GM21717 (cell line): ENCODE data around the gene DAPK3.
"Not testable (repeated sequence)": the region's sequence is repeated elsewhere in the genome, so short reads cannot be mapped to it uniquely, and the experiment has no call there.

ENCODE experiments used
- ATAC-seq: cut with Tn5 transposase; IDR thresholded peaks from one replicate; pipeline ENCODE4 v1.9.1; 2021; ENCODE audit warnings: mild to moderate bottlenecking, moderate library complexity; ENCODE audit not compliant: unreplicated experiment

The DAPK3 gene

DNA sequence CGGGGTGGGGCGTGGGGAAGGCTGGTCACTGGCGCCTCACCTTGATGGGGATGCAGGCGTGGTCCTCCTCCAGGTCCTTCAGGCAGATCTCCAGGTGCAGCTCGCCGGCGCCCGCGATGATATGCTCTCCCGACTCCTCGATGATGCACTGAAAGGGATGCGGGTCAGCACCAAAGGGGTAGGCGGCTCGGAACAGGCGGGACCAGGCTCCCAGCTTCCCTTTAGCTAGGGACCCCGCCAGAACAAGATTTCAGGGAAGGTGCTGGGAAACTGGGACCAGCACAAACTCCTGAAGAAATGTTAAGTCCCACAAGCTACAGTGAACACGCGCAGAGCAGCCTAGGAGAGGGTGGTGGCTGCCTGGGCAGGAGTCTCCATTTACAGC lies 8.4 kb upstream of the DAPK3 start:
- no peak for ATAC-seq

DNA sequence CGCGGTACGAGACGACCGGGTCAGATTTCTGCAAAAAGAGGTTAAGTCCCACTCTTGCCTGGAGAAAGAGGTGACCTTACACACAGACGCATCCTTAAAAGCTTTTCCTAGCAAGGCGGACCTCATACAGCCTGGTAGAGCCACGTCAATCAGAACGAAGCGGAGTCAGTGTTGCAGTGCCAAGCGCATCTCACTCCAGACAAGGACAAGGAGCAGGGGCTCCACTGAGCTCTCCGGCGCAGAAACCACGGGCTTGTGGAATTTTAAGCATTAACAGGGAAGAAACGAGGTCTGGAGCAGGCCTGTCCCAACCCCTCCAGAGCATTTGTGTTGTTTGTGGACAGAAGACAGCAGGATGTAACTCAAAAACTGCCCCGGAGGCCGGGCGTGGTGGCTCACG lies 7.2 kb upstream of the DAPK3 start:
- no peak for ATAC-seq

DNA sequence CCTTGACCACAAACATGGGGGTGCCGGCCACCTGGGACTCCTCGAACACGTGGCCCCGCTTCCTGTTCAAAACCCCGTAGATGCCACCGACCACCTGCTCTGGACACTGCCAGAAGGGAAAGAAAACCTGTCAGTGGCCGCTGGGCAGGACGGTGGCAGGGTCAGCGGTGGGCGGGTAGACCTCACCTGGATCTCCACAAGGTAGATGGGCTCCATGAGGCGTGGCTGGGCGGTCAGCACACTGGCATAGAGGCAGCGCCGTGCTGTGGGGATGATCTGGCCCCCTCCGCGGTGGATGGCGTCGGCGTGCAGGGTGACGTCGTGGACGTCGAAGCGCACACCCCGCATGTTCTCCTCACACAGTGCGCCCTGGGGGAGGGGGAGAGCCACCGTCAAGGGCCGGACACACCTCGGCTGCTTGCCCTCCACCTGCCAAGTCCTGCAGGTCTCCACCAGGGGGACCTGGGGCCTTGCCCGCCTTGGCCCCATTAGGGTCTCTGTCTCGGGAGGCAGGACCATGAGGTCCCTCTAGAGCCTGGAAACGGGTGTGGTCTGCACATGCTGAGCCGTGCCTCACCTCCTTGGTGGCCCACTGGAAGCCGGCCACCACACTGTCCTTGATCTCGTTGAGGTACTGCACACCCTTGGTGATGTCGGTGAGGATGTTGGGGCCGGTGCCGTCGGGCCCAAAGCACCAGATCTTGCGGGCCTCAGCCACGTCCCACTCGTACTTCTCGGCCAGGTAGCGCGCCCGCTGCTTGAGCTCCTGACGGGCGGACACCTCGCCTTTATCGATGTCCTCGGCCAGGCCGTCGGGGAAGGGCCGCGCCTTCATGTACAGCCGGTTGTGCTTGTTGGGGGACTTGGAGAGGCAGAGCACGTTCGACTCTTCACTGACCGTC lies 6.6 kb upstream of the DAPK3 start:
- no peak for ATAC-seq

DNA sequence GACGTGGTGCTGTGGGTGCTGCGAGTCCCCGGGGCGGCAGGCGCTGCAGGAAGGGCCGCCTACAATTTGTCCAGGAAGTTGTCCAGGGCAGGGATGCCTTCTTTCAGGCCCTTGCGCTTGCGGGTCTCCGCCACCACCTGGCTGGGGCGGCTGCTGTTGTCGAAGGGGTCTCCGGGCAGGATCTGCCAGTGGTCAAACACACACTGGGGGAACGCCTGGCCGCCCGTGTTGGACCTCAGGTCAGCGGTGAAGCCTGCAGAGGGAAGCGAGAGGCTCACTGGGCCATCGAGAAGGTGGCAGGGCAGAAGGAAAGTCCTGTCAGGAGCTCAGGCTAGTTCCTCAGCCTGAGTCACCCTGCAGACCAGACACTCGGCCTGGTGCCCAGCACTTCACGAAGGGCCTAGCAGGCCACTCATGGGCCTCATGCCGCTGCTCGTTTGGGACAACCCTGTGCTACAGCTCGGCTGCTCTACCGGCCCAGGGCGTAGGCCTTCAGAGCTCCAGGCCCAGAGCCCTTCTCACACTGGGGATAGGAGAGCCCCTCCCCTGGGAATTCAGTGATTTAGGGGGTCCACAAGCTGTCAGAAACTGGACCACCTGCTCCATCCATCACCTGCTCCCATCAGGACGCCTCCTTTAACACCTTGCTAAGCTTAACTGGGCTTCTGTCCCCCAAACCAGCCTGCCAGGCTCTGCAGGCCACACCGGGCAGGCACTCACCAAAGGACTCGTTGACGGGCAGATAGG lies 5.8 kb upstream of the DAPK3 start:
- ATAC-seq, result no peak

DNA sequence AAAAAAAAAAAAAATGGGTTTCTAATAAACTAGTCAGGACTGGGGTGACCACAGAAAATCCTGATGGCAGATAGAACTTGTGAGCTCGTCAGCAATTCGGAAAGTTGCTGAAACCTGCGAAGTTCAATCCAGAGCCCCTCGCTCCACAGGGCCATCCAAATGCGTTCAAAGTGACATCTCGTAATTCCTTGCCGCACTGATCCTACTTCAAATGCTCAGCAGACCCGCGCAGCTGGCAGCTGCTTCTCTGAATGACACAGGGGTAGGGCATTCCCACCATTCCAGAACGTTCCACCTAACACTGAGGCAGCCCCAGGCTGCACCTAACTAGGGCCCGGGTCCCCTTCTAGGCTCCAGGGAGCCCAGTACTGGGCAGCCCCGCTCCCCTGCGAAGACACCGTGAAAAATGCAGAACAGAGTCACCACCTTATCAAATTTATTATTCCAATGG lies 4.8 kb upstream of the DAPK3 start:
- no peak for ATAC-seq

DNA sequence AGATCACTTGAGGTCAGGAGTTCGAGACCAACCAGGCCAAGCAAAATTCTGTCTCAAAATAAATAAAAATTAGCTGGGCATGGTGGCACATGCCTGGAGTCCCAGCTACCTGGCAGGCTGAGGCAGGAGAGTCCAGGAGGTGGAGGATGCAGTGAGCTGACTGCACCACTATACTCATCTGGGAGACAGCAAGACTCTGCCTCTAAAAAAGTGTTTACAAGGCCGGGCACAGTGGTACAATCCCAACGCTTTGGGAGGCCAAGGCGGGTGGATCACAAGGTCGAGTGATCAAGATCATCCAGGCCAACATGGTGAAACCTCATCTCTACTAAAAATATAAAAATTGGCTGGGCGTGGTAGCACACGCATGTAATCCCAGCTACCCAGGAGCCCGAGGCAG lies 4.2 kb upstream of the DAPK3 start:
- no peak for ATAC-seq

DNA sequence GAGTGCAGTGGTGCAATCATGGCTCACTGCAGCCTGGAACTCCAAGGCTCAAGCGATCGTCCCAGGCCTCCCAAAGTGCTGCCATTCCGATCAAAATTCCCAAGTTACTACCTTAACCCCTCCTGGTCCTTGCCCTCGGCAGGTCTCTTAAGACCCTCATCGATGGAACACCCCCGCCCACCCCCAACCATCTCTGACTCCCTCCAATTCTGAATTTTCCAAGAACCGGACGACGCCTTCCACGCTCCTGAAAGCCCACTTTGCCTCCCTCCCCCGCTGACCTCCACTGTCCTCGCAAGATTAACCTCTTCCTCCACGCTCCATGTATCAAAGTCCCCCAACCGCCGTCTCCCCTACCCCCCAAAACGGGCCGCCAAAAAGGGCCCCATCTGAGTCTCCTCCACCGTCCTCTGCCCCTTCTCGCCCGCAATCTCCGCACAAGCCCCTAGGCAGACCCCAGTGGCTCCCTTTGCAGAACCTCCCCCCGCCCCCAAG lies 539 bp downstream of the DAPK3 start:
- ATAC-seq, result no peak

DNA sequence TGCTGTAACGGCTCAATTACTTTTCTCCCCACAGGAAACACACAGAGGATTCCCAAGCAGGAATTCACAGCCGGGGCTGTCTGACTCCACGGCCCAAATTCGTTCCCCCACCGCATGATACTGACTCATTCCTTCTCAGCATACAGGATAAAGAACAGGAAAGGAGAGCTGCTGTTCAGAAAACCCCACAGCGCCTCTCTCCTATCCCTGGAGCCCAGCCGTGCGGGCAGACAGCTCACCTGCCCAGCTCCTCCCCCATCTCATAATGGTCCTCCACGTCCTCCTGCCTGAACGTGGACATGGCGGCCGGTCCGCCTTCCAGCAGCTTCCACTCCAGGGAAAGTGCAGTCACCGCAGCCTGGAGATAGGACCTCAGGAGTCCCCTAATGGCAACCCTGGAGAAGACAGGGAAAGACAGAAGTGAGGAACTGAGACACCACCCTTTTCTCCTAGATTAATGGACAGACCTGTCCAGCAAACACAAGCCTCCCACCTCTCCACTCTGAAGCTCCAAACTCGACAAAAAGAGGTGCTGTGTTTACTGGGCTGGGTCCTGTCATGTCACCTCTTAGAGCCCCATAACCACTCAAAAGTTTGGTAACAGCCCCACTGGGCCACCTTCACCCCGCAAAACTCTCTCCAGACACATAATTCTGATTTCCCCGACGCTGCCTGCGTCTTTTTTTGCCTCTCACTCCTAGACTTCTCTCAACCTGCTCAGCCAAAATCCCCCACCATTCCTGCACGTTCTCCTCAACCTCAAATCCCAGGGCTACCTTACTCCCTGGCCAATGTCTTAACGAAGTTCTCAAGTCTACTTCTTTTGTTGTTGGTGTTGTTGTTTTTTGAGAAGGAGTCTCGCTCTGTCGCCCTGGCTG lies 1.2 kb downstream of the DAPK3 start:
- ATAC-seq, result no peak

DNA sequence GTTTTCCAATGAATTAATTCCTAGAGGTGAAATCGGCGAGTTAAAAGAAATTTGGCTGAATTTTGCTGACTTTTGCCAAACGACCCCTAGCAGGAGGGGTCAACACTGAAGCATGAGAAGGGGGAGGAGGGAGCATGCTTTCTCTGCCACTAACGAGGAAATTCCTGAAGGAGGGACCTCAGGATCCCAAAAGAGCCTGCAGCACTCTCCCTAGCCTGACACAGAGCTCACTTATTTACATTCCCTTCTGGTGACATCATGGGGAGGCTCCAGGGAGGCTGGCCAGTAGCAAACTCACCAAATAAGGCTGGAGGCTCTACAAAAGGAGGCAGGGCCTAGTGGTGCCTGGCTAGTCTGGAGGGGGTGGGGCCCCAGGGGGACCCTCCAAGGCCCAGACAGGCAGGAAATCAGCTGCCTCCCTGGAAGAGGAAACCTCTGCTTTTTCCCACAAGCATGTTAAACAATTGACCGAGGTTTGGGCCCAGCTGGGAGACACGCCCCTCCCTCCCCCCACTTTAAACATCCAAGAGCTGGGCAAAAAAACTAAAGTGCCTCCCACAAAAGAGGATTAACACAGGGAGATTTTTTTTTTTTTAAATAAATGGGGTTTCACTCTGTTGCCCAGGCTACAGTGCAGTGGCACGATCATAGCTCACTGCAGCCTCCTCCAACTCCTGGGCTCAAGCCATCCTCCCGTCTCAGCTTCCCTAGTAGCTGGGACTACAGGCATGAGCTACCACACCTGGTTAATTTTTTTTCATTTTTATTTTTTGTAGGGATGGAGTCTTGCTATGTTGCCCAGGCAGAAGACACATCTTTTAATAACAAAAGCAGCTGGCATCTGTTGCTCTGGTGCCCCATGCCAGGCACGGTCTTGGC lies 2.1 kb downstream of the DAPK3 start:
- ATAC-seq, result no peak

DNA sequence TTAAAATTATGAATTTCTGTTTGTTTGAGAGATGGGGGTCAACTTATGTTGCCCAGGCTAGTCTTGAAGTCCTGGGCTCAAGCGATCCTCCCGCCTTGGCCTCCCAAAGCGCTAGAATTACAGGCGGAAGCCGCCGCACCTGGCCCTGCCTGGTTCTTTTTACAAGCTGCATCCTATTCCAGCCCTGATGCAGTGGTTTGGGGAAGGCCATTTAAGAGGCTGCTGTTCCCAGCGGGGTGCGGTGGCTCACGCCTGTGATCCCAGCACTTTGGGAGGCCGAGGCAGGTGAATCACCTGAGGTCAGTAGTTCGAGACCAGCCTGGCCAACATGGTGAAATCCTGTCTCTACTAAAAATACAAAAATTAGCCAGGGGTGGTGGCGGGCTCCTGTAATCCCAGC lies 2.9 kb downstream of the DAPK3 start:
- ATAC-seq, result not testable (repeated sequence)

DNA sequence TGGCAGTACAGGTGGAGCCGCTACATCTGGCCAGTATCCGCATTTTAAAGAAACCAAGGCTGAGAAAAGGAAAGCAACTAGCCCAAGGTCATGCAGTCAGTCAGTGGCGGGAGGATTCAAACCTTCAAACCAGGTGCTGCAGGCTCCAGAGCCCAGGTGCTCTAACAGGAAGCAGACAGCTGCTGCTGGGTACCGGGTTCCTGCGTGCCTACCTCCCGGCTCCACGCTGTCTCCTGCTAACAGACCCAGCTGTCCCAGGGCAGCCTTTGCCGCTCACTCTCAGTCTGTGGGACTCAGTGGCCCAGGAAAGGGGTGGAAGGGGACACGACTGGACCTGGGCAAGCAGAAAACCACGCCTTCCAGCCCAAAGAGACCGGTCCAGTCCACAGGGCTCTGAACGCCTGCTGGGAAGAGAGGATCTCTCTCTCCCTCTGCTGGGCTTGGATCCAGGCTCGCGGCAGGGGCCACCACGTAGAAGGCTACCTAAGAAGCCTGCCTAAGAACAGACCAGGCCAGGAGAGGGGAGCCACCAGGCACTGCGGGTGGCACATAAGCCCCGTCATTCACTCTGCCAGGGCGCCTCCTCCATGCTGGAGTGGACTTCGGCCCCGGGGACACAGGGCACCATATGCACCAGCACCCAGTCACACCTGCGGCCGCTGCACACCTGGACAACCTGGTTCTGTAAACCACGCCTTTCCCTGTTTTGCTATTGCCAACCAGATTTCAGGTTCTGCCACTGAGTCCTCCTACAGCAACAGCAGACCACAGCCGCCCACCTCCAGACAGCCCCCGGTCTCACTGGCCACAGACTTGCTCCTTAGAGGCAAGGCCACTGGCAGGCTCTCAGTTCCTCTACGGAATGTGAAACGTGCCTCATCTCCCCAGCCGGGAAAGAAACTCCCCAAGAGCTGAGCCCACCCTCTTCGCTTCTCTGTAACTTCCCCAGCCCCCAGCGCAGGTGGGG lies 4.6 kb downstream of the DAPK3 start:
- no peak for ATAC-seq

DNA sequence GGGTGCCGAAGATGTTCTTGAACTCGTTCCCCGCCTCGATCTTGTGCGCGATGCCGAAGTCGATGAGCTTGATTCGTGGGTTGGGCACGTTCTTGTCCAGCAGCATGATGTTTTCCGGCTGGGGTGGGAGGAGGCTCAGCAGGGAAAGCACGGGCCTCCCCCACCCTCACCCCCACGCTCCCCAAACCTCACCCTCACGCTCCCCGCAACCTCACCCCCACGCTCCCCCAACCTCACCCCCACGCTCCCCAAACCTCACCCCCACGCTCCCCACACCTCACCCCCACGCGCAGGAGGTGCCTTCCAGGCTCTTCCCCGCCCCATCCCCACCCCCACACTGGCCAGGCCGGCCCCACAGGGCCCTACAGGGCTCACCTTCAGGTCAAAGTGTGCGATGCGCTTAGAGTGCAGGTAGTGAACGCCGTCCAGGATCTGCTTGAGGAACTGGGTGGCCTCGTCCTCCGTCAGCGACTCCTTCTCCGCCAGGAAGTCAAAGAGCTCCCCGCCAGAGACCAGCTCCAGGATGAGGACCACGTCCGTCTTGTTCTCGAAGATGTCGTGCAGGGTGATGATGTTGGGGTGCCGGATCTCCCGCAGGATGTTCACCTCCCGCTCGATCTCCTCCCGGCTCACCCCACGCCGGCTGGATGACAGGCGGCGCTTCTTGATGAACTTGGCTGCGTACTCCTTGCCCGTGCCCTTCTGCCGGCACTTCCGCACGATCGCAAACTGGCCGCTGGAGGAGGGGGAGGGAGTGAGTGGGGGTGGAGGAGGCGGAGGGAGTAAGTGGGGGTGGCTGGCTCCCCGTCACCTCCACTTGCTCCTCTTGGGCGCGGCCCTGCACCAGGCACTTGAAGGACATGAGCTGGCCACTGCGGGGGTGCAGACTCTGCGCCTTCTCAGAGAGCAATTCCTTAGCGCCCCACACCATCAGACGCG lies 6.4 kb downstream of the DAPK3 start:
- no peak for ATAC-seq

DNA sequence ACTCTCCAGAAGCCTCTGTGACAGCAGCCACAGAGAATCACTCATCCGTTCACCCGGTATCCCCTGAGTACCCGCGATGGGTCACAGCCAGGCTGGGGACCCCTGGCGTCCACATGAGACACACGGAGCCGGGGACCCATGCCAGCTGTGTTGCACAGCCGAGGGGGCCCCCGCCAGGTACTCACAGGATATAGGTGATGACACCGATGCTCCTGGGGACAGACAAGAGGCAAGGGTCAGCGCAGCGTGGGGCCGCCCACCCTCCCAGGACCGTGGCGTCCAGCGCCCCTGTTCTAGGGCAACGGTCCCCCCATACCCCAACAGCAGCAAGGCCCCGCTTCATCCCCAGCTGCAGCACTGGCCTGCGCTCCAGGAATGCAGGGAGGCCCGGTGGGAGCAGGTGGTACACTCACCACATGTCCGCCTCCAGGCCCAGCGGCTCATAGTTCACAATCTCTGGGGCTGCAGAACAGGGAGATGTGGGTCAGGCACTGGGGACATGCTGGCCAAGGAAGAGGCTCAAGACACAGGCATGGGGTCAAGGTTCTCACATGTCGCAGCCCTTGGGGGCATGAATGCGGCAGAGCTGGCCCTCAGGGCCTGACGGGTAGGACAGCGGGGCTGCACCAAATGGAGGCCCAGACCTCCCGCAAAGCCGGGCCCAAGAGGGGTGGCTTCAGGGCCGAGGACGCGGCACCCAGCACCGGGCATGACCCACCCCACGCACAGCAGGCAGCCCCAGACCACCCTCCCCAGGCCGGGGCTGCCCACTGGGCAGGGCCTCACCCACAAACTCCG lies 7.2 kb downstream of the DAPK3 start:
- no peak for ATAC-seq

DNA sequence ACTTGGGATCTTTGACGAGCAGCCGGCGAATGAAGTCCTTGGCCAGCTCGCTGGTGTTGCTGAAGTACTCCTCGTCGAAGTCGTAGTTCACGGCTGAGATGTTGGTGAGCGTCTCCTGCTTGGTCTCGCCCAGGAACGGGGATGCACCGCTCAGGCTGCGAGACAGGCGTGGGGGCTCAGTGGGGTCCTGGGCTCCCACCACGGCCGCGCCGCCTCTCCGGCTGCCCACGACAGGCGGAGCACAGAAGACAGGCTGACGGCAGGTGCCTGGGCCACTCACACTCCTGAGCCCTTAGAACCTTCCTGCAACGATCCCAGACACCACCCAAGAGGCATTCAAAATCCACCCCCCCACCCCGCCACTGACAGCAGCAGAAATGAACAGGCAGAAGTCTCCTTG lies 9.9 kb downstream of the DAPK3 start:
- ATAC-seq, result no peak

DNA sequence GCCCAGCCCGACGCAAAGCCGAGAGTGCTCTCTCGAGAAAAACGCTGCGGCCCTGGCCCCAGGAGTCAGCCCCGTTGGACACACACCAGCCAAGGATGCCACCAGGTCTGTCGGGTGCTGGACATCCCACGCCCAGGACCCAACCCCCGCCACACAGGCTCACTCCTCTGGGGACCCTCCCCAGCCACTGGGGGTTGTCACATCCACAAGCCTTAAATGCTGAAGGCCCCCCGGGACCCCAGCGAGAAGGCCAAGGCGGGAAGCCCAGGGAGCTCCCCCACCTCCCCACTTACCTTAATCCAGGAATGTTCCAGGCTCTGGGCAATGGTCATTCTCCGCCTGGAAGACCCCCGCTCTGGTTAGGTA lies 11.2 kb downstream of the DAPK3 start:
- no peak for ATAC-seq

DNA sequence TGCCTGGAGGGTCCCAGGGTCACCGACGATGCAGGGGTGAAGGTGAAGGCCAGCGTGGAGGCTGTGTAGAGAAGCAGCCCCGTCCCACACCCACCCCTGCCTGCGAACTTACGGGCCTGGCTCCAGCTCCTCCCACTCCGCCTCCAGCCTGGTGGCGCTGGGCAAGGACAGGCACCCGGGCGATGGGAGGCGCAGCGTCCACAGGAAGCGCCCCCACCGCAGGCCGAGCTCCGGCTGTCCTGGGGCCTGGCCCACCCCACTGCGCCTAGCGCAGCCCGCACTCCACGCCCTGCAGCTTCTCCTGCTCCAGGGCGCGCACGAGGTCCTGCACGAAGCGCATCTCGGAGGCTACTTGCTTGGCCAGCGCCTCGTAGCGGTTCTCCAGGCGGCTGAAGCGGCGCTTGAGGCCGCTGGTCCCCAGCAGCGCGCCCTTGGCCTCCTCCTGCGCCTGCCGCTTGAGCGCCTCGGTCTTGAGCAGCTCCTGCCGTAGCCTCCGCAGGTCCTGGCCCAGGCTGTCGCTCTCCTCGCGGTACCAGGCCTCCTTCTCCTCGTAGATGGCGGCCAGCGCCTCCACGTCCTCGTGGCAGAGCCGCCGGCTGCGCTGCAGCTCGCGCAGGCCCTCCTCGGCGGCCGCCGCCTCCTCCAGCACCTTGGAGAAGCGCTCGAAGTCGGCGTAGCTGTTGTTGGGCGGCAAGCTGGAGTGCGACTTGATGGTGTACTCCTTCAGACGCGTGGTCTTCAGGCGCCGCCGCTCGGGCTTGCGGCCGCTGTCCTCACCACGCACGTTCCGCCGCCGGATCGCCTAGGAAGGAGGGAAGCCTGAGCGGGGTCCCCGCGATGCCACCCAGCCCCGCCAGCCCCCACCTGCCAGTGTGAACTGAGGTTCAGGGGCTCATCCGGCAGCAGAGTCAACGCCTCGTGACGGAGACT lies 11.8 kb downstream of the DAPK3 start:
- no peak for ATAC-seq
